GM12878 (cell line): ENCODE data around the gene CDC27. TPM values are rescaled to one million over a fixed set of nuclear protein-coding genes. Genes with fewer than 3 reads are reported as not detected.
A peak's percentile ranks its signal among the peaks of the same experiment; 100 is the strongest.

Source experiments
- ATAC-seq: fragments of 200-7000 bp; cut with Tn5 transposase; 3 replicates; pipeline ENCODE4 v1.9.1; 2020; ENCODE audit warnings: mild to moderate bottlenecking, moderate library complexity
- BruUV-seq: library from RNA; stranded (reverse); fragments of 400-500 nt; replicated peaks from 2 replicates; lab custom pipeline; 2021; lab: Mats Ljungman, UMichigan
- CTCF ChIA-PET: fragments of 300-600 bp; sonication (Branson Sonifier 250); formaldehyde crosslinking; extraction: SDS; loops from one replicate; lab custom pipeline; 2021; ENCODE audit warnings: inconsistent platforms; lab: Yijun Ruan, JAX
- POLR2A ChIA-PET: fragments of 350-600 bp; formaldehyde crosslinking; extraction: SDS; loops from one replicate; lab custom pipeline; 2021; ENCODE audit warnings: inconsistent platforms; lab: Charles Lee
- RAD21 ChIA-PET: fragments of 300-600 bp; sonication (Branson Sonifier 250); formaldehyde crosslinking; loops from one replicate; lab custom pipeline; 2023; ENCODE audit warnings: antibody characterized with exemption; ENCODE audit not compliant: unreplicated experiment; lab: Charles Lee
- SMC1A ChIA-PET: fragments of 300-600 bp; sonication (Branson Sonifier 250); formaldehyde crosslinking; loops from one replicate; lab custom pipeline; 2023; ENCODE audit not compliant: unreplicated experiment, uncharacterized antibody; lab: Charles Lee
- DNase-seq: peaks from one replicate; pipeline ENCODE4 v3.0.0-alpha.2; 2011; ENCODE audit warnings: low read depth, low spot score
- FAIRE-seq: peaks from 3 replicates; lab custom pipeline; 2011; peaks lifted over from hg19 to GRCh38; lab: Jason Lieb, UNC
- H2AFZ ChIP-seq: 2 replicates; pipeline ENCODE4 v1.6.0; 2011; ENCODE audit warnings: low read depth, low read length, control low read depth; ENCODE audit not compliant: control insufficient read depth
- H3K27ac ChIP-seq: 2 replicates; pipeline ENCODE4 v1.5.1; 2011; ENCODE audit warnings: control low read depth; ENCODE audit not compliant: control insufficient read depth, insufficient read depth
- H3K27me3 ChIP-seq, 2 experiments: replicated peaks in 1 of 2; 2 replicates each; pipeline versions ENCODE4 v1.6.0 to v1.6.1; 2011; ENCODE audit warnings: low read length in 1 of 2; ENCODE audit not compliant: control insufficient read depth in 2 of 2, insufficient read depth in 2 of 2
- H3K36me3 ChIP-seq, 2 experiments: 2 replicates each; pipeline ENCODE4 v1.5.1; 2011; ENCODE audit warnings: low read length in 1 of 2; ENCODE audit not compliant: control insufficient read depth in 2 of 2, insufficient read depth in 2 of 2
- H3K4me1 ChIP-seq: 2 replicates; pipeline ENCODE4 v1.6.1; 2011; ENCODE audit warnings: mild to moderate bottlenecking, low read length, moderate library complexity, mixed read lengths; ENCODE audit not compliant: control insufficient read depth, insufficient read depth
- H3K4me2 ChIP-seq: 2 replicates; pipeline ENCODE4 v1.6.0; 2011; ENCODE audit warnings: control low read depth; ENCODE audit not compliant: control insufficient read depth, insufficient read depth
- H3K4me3 ChIP-seq: fragments of 200-600 bp; sonication (generic); 2 replicates; pipeline ENCODE4 v1.5.1; 2016
- H3K79me2 ChIP-seq: 2 replicates; pipeline ENCODE4 v1.6.0; 2011; ENCODE audit warnings: low read length; ENCODE audit not compliant: control insufficient read depth, insufficient read depth
- H3K9ac ChIP-seq: 2 replicates; pipeline ENCODE4 v1.8.0; 2011; ENCODE audit warnings: low read length, control low read depth, mixed read lengths; ENCODE audit not compliant: control insufficient read depth, insufficient read depth
- H3K9me3 ChIP-seq: replicated peaks from 3 replicates; pipeline ENCODE4 v1.5.1; 2011; ENCODE audit warnings: mild to moderate bottlenecking, low read length; ENCODE audit not compliant: control insufficient read depth, insufficient read depth
- H4K20me1 ChIP-seq: 2 replicates; pipeline ENCODE4 v1.6.0; 2011; ENCODE audit not compliant: control insufficient read depth, insufficient read depth
- BMI1 ChIP-seq: fragments of 450-650 bp; IDR thresholded peaks from 2 replicates; pipeline ENCODE4 v1.6.1; 2016; ENCODE audit warnings: mild to moderate bottlenecking, moderate library complexity, borderline replicate concordance
- BRCA1 ChIP-seq: IDR thresholded peaks from 2 replicates; pipeline ENCODE4 v1.6.1; 2011; ENCODE audit warnings: low read depth, low read length, improper control_type of control experiment
- DPF2 ChIP-seq: fragments of 450-650 bp; IDR thresholded peaks from 2 replicates; pipeline ENCODE4 v1.6.1; 2017; ENCODE audit warnings: mild to moderate bottlenecking
- E2F8 ChIP-seq: fragments of 450-650 bp; IDR thresholded peaks from 2 replicates; pipeline ENCODE4 v1.6.1; 2018; ENCODE audit warnings: mild to moderate bottlenecking, low read depth, moderate library complexity; ENCODE audit not compliant: partially characterized antibody
- HDAC6 ChIP-seq: fragments of 200-600 bp; sonication (generic); IDR thresholded peaks from one replicate; pipeline ENCODE4 v1.8.0; 2017; ENCODE audit warnings: antibody characterized with exemption; ENCODE audit not compliant: unreplicated experiment
- IKZF2 ChIP-seq, 2 experiments: fragments of 450-650 bp; IDR thresholded peaks; 2 replicates each; pipeline ENCODE4 v1.6.1; 2017; ENCODE audit warnings: mild to moderate bottlenecking in 2 of 2, moderate library complexity in 2 of 2
- MYB ChIP-seq: fragments of 150-350 bp; IDR thresholded peaks from 2 replicates; pipeline ENCODE4 v1.6.1; 2014; ENCODE audit warnings: mild to moderate bottlenecking, low read depth, low read length, borderline replicate concordance
- NFIC ChIP-seq: IDR thresholded peaks from 2 replicates; pipeline ENCODE4 v1.6.1; 2012; ENCODE audit warnings: low read depth, mild to moderate bottlenecking, inconsistent platforms, low read length, moderate library complexity
- PAX5 ChIP-seq: IDR thresholded peaks from 2 replicates; pipeline ENCODE4 v1.6.1; 2011; ENCODE audit warnings: low read depth, low read length, borderline replicate concordance
- RELB ChIP-seq: fragments of 450-650 bp; IDR thresholded peaks from 2 replicates; pipeline ENCODE4 v1.6.1; 2017; ENCODE audit warnings: low read depth, mild to moderate bottlenecking, moderate library complexity
- SIN3A ChIP-seq: IDR thresholded peaks from 2 replicates; pipeline ENCODE4 v1.6.1; 2012; ENCODE audit warnings: low read depth, low read length, improper control_type of control experiment
- SMARCA5 ChIP-seq: fragments of 450-650 bp; IDR thresholded peaks from 2 replicates; pipeline ENCODE4 v1.6.1; 2017; ENCODE audit warnings: mild to moderate bottlenecking
- SPI1 ChIP-seq: IDR thresholded peaks from 2 replicates; pipeline ENCODE4 v1.6.1; 2011; ENCODE audit warnings: low read depth, mild to moderate bottlenecking, low read length, moderate library complexity, borderline replicate concordance; ENCODE audit not compliant: insufficient read depth
- TBL1XR1 ChIP-seq: IDR thresholded peaks from 2 replicates; pipeline ENCODE4 v1.6.1; 2012; ENCODE audit warnings: low read depth, low read length, improper control_type of control experiment
- WRNIP1 ChIP-seq: IDR thresholded peaks from 2 replicates; pipeline ENCODE4 v1.6.1; 2011; ENCODE audit warnings: low read depth, low read length, improper control_type of control experiment, borderline replicate concordance
- ZBED1 ChIP-seq: IDR thresholded peaks from 2 replicates; pipeline ENCODE4 v1.6.1; 2016; ENCODE audit warnings: borderline replicate concordance
- ZNF622 ChIP-seq: fragments of 450-650 bp; IDR thresholded peaks from 2 replicates; pipeline ENCODE4 v1.6.1; 2017; ENCODE audit warnings: mild to moderate bottlenecking, inconsistent platforms
- ZZZ3 ChIP-seq: IDR thresholded peaks from 2 replicates; pipeline ENCODE4 v1.6.1; 2011; ENCODE audit warnings: low read depth; ENCODE audit not compliant: control insufficient read depth, insufficient read length
- WGBS: methylation state at CpG from one replicate; pipeline ENCODE4 v1.1.6; 2016; ENCODE audit warnings: low lambda C conversion rate; ENCODE audit not compliant: insufficient replicate concordance, insufficient coverage; ENCODE audit errors: missing lambda C conversion rate; 5-methylcytosine and 5-hydroxymethylcytosine counted together
- in situ Hi-C: fragments of 300-500 bp; cut with MboI; formaldehyde crosslinking; loops from 9 replicates; pipeline ENCODE4 v1.14.3; 2018; ENCODE audit warnings: mixed read lengths
- intact Hi-C: fragments of 100-400 bp; cut with micrococcal nuclease; formaldehyde crosslinking; loops from one replicate; pipeline ENCODE4 v1.14.2; 2022; ENCODE audit not compliant: unreplicated experiment
- polyA plus RNA-seq, 11 experiments: library from polyadenylated mRNA; depleted of rRNA in 4 of 11; unstranded in 6 of 11; stranded (reverse) in 5 of 11; fragments of >200 nt; fragmentation: Nextera tagmentation in 4 of 11; fragmentation: Illumina TruSeq in 1 of 11; extraction: Ambion mirVana in 4 of 11; extraction: Trizol in 1 of 11; gene quantifications; 1 replicate in 1 of 11; 2 replicates in 10 of 11; pipeline versions ENCODE4 v1.2.1 to v1.2.3, GENCODE V29; 2011 to 2016; ENCODE audit warnings: inconsistent platforms in 2 of 11, missing spikeins in 2 of 11, low read depth in 1 of 11
- total RNA-seq, 4 experiments: library from RNA; depleted of rRNA in 3 of 4; stranded (reverse); fragments of >200 nt in 3 of 4; fragmentation: Illumina TruSeq in 1 of 4; extraction: Trizol in 1 of 4; gene quantifications; 2 replicates each; pipeline versions ENCODE4 v1.2.1 to v1.2.3, GENCODE V29; 2013 to 2021
- TF ChIP-seq, protein P1 (sequence below): IDR thresholded peaks from 2 replicates; pipeline ENCODE4 v1.6.1; 2012; ENCODE audit warnings: low read depth, low read length, improper control_type of control experiment

CDC27 gene
- total and polyA plus RNA-seq, 10 of the 15 experiments (the other 5 are each of a cell fraction or from before 2014, with no cell fraction given) = 23.2 to 138 (median 97.8) TPM

GRCh38 chr17:47192554-47192953, 3.5 kb upstream of the CDC27 start:
- Histone ChIP-seq H3K4me3 (no peak overlapping the region), H3K9me3 (no peaks in the 10 kb centered on the region; the same call in 2 of the 3 replicates), H3K36me3 (no peaks in the 10 kb centered on the region), H3K4me1 (peaks cover 4% of the 10 kb centered on the region), H3K4me2 (peak overlapping the region; percentile 11; the same call in 1 of the 2 replicates), H3K27me3 (no peaks in the 10 kb centered on the region), H4K20me1 (no peaks in the 10 kb centered on the region; the same call in 1 of the 2 replicates), H3K79me2 (peaks cover 15% of the 10 kb centered on the region), H3K27ac (peak overlapping the region; percentile 39; the same call in 1 of the 2 replicates), H3K9ac (no peak overlapping the region), H2AFZ (0 out of 2 replicates have a peak overlapping the region, but pooled peaks have one; percentile 4)
- SMC1A ChIA-PET = interaction anchor here (0.8 to 5.3 kb wide), 5 partner anchors 11 to 38 kb away, joined by 3 to 70 read pairs (median 3); partner anchors contain the start of gene MYL4
- WGBS = 12% methylated on average over 6 of the region's 6 CpGs
- in situ Hi-C loops = no loop called here
- POLR2A ChIA-PET = interaction anchor here (1.2 to 1.7 kb wide), 2 partner anchors 11 to 12 kb away, joined by 5 to 6 read pairs; no protein-coding TSS in a partner anchor
- BruUV-seq = no TSS peak
- FAIRE-seq (peak; percentile 18), ATAC-seq (peak; percentile 29), DNase-seq (peak; percentile 83)
- CTCF ChIA-PET = interaction anchor here (0.8 kb wide), 1 partner anchor 37 kb away, joined by 3 read pairs; no protein-coding TSS in a partner anchor
- RAD21 ChIA-PET = interaction anchor here (1.0 to 1.7 kb wide), 2 partner anchors 11 to 14 kb away, joined by 3 to 7 read pairs; no protein-coding TSS in a partner anchor
- intact Hi-C loops = no loop called here
- TF ChIP-seq SMARCA5 (no peak), HDAC6 (no peak), IKZF2 (IDR thresholded peaks at IDR 0.05) (peak; percentile 92 to 94), ZZZ3 (no peak), ZBED1 (no peak), BMI1 (no peak), E2F8 (no peak), RELB (peak; percentile 67), NFIC (peak; percentile 59; the same call in 1 of the 2 replicates), WRNIP1 (no peak), PAX5 (peak; percentile 39; the same call in 1 of the 2 replicates), SPI1 (no peak), ZNF622 (no peak), BRCA1 (no peak), SIN3A (no peak), DPF2 (peak; percentile 68), MYB (no peak), TBL1XR1 (no peak)
- TF ChIP-seq, protein P1, sequence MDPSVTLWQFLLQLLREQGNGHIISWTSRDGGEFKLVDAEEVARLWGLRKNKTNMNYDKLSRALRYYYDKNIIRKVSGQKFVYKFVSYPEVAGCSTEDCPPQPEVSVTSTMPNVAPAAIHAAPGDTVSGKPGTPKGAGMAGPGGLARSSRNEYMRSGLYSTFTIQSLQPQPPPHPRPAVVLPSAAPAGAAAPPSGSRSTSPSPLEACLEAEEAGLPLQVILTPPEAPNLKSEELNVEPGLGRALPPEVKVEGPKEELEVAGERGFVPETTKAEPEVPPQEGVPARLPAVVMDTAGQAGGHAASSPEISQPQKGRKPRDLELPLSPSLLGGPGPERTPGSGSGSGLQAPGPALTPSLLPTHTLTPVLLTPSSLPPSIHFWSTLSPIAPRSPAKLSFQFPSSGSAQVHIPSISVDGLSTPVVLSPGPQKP = no peak
